Right ventricle myocardium inferior (tissue), 1 donor: Measurements from ENCODE around the gene ZNF485. TPM values are rescaled to one million over a fixed set of nuclear protein-coding genes. Genes with fewer than 3 reads are reported as not detected.
A peak's percentile ranks its signal among the peaks of the same experiment; 100 is the strongest.
"Not testable (repeated sequence)": the region's sequence is repeated elsewhere in the genome, so short reads cannot be mapped to it uniquely, and the experiment has no call there.

Experiments used
- ATAC-seq: fragments of 200-7000 bp; cut with Tn5 transposase; one replicate; pipeline ENCODE4 v1.9.1; 2020; ENCODE audit warnings: mild to moderate bottlenecking, moderate library complexity
- DNase-seq: peaks from one replicate; pipeline ENCODE4 v3.0.0; 2021; ENCODE audit errors: missing footprints
- intact Hi-C: fragments of 100-400 bp; cut with DNase I; formaldehyde crosslinking; loops from one replicate; pipeline ENCODE4 v1.11.0; 2022
- total RNA-seq: library from RNA; stranded (reverse); fragmentation: NEBNext Ultra II Directional; extraction: Animal tissue kit (Norgen Biotek cat#: 25700); gene quantifications from one replicate; pipeline ENCODE4 v1.2.1, GENCODE V29; 2021
- donor health status: DM: no; HTN: yes; CAD: no; lungs with severe emphysema.

The ZNF485 gene
- total RNA-seq, 1 donor from 2014 or later, result 1.8 TPM

GRCh38 chr10:43598446-43598845 is 7.8 kb upstream of the ZNF485 start:
- ATAC-seq (no peak), DNase-seq (no peak)
- intact Hi-C loops, result no loop called here

- intact Hi-C loops, result no loop called here
- ATAC-seq, result no peak
- DNase-seq, result no peak
Observed at GRCh38 chr10:43599333-43599732, 6.9 kb upstream of the ZNF485 start.

DNA sequence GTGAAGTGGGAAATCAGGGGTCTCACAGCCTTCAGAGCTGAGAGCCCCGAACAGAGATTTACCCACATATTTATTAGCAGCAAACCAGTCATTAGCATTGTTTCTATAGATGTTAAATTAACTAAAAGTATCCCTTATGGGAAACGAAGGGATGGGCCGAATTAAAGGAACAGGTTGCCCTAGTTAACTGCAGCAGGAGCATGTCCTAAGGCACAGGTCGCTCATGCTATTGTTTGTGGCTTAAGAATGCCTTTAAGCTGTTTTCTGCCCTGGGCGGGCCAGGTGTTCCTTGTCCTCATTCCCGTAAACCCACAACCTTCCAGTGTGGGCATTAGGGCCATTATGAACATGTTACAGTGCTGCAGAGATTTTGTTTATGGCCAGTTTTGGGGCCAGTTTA is 4.7 kb upstream of the ZNF485 start:
- intact Hi-C loops, ATAC-seq, DNase-seq: not testable (repeated sequence)

GRCh38 chr10:43605850-43606322 is 352 bp upstream of the ZNF485 start:
- DNase-seq, result no peak
- intact Hi-C loops, result no loop called here
- peak; percentile 18 for ATAC-seq

DNA sequence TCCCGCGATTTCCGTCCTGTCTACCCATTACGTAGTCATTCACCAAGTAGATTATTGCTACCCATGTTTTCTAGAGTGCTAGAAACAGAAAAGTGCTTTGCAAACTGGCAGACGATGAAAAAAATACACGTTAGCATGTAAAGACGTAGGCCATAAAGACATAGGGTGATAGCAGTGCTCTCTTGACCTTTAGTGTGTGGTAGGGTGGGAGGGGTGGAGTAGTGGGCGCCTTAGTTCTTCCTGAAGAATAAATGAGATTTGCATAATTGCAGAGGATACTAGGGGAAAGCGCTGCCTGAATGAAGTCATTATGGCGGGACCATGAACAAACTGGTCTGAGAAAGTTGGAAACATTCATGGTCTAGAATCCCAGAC is 948 bp downstream of the ZNF485 start:
- no peak for ATAC-seq
- intact Hi-C loops, result no loop called here

DNA sequence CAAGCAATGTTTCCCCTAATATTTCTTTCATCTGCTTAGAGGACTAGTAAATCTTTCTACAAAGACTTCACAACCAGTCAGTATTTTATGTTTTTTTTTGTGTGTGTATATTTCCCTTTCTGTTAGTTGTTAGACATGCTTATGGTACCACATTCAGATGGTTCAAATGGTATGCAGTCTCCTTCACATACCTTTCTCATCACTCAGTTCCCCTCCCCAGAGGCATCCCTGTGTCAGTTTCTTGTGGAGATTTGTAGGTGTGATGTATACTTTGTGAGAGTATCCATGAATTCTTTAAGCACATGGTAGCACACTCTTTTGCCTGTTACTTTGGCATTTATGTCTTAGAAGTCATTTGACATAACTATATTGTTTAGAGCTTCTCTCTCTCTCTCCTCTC is 4.4 kb downstream of the ZNF485 start:
- DNase-seq (no peak), ATAC-seq (no peak)
- intact Hi-C loops, result no loop called here

More for the DNA sequence above, 948 bp downstream of the ZNF485 start:
- no peak for DNase-seq

GRCh38 chr10:43616697-43617370 is 10.6 kb downstream of the ZNF485 start:
- intact Hi-C loops, result no loop called here
- DNase-seq (no peak), ATAC-seq (no peak)

GRCh38 chr10:43619368-43619767 is 13.1 kb downstream of the ZNF485 start:
- intact Hi-C loops, result no loop called here
- ATAC-seq (no peak), DNase-seq (no peak)

DNA sequence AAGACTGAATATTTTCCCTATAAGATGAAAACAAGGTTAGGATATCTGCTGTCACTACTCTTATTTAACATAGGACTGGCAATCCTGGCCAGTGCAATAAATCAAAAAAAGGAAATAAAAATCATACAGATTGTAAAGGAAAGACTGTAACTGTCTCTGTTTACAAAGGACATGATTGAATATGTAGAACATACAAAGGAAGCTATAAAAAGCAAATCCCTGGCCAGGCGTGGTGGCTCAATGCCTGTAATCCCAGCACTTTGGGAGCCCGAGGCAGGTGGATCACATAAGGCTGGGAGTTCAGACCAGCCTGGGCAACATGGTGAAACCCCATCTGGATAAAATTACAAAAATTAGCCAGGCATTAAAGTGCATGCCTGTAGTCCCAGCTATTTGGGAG is 15.8 kb downstream of the ZNF485 start:
- ATAC-seq (no peak), DNase-seq (no peak)
- intact Hi-C loops, result no loop called here

GRCh38 chr10:43623351-43623750 is 17.1 kb downstream of the ZNF485 start:
- ATAC-seq (no peak), DNase-seq (no peak)
- intact Hi-C loops, result no loop called here

DNA sequence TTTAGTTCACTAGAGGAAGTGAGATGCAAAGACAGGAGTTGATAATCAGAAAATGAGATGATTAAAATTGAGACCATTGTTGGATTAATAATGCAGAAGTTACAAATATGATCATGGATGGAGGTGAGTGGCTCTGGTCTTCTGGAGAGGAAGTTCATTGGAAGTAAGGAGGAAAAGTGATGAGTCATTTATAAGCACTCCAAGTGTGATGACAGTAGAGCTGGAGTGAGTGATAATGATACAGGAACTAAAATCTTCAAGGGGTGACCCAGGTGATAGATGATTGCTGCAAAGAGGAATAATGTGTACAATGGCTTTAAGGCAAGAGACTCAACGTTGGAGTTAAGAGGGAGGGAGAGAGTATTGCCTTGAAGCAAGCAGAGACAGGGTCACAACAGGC is 21.7 kb downstream of the ZNF485 start:
- ATAC-seq, result no peak
- intact Hi-C loops, result no loop called here

DNA sequence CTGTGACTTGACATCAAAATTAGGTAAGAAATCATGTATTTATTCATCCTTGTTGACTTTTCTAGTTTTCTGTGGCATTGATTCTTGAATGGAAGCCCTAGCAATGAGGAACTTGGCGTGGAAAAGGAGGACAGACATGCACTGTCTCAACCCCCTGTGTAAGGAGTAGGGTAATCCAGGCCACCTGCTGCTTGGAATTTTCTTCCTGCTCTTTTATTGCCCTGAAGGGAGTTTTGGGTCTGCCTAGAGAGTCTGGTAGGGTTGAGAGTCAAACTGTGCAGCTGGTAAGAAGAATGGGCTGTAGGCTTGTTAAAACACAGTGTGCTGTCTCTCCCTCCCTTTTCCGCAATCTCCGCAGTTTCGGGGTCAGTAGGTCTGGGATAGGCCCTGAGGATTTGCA is 22.7 kb downstream of the ZNF485 start:
- intact Hi-C loops, result no loop called here
- no peak for DNase-seq
- no peak for ATAC-seq

More for the DNA sequence above, 21.7 kb downstream of the ZNF485 start:
- no peak for DNase-seq

DNA sequence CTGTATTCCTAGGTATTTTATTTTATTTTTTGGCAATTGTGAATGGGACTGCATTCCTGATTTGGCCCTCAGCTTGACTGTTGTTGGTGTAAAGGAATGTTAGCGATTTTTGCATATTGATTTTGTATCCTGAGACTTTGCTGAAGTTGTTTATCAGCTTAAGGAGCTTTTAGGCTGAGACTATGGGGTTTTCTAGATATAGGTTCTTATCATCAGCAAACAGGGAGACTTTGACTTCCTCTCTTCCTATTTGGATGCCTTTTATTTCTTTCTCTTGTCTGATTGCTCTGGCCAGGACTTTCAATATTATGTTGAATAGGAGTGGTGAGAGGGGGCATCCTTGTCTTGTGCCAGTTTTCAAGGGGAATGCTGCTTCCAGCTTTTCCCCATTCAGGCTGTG is 29.6 kb downstream of the ZNF485 start:
- DNase-seq, intact Hi-C loops, ATAC-seq: not testable (repeated sequence)

- DNase-seq, result no peak
- no peak for ATAC-seq
- intact Hi-C loops, result no loop called here
Observed at GRCh38 chr10:43640603-43641002, 34.4 kb downstream of the ZNF485 start.

DNA sequence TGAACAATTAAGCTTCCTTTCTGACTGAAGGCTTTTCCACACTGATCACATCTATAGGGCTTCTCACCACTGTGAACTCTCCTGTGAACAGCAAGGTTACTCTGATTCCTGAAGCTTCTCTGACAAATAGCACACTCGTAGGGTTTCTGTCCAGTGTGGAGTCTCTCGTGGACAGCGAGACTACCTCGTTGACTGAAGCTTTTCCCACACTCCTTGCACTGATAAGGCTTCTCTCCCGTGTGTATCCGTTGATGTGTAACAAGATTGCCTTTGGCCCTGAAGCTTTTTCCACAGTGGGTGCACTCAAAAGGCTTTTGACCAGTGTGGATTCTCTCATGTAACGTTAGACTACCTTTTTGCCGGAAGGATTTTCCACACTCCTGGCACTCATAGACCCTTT is 38.0 kb downstream of the ZNF485 start:
- no peak for DNase-seq
- no peak for ATAC-seq
- intact Hi-C loops, result no loop called here

GRCh38 chr10:43645866-43646265 is 39.6 kb downstream of the ZNF485 start:
- intact Hi-C loops, result no loop called here
- DNase-seq, result no peak
- no peak for ATAC-seq

DNA sequence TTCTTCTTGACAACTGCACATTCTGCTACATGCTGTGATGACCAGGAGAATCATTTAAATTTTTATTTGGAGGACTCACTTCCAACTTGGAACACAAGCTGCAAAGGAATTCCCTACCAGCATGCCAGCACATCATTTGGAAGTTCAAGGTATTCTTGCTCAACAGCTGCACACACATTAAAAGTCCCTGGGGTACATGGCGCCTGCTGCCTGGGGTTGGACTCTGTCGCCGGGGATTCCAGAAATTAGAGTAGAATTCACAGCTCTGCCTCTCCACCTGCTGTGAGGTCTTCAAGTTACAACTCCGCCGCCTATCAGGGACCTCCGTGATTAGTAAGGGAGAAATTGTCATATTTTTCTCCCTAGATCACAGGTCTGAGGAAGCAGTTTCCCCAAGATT is 41.3 kb downstream of the ZNF485 start:
- intact Hi-C loops, result no loop called here
- DNase-seq (no peak), ATAC-seq (no peak)

DNA sequence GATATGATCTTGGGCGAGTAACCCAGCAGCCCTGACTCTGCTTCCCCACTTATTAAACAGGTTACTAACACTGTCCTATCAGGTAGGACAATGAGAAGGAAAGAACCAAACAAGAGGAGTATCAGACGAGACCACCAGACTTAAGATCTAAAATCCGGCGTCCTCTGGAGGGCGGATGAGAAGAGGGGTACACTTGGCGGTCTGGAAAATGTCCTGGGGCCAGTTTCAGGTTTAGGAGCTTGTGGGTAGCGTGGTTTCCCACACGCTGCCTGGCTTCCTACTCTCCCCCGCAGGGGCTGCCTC is 41.8 kb downstream of the ZNF485 start:
- DNase-seq, result no peak
- intact Hi-C loops, result no loop called here
- ATAC-seq, result no peak

DNA sequence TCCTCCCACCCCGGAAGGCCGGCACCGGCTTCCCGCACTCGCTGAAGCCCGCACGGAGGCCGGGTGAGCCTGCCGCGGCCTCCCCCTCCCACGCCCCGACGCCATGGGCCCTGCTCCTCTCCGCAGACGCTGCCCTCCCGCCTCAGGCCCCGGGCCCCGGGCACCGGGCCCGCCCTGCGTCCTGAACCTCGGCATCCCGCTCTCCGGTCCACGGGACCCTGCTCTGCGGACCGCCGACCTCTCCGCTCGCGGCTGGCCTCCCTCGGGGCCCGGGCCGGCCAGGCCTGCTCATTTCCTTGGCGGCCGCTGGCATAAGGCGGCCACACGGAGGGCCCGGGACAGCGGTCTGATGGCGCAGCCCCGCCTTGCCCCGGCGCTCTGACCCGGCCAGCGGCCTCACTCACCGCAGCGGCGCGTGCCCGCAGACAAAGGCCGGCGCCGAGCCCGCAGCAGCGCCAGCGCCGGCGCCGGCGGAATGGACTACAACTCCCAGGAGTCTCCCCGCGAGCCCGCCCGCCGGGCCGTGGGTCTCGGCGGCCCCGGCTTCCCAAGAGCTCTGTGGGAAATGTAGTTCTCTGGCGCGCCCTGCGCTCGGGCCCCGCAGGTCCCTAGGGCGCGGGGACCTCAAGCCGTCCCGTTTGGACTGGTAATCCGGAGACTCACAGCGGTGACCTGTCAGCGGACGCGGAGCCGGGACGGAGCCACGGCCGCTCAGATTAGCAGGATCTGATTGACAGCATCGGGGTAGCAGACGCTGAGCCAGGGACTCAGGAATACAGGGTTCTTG is 42.4 kb downstream of the ZNF485 start, which contains the start of gene ZNF32:
Gene ZNF32 (minus strand): TSS at position 484 of the 787 bp plus-strand sequence. CDS start 2,748 bp downstream, outside the sequence.
- intact Hi-C loops, result no loop called here
- DNase-seq (peak; percentile 92), ATAC-seq (peak; percentile 98)

DNA sequence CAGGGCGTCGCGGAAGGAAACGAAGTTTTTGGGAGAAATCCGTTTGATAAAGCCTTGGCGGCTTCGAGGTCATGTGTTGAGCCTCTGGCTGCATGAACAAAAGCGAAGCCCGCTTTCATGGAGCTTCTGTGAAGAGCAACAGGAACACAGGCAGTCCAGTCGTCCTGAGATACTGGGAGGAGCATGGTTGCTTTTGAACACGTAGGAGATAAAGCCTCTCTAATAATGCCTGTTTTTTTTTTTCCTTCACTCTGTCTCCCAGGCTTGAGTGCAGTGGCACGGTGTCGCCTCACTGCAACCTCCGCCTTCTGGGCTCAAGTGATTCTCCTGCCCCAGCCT is 42.9 kb downstream of the ZNF485 start:
- ATAC-seq, result peak; percentile 12
- intact Hi-C loops, result no loop called here

More for the DNA sequence above, 42.9 kb downstream of the ZNF485 start:
- no peak for DNase-seq
